ENCODE data around the gene TSN. TPM values are rescaled to one million over a fixed set of nuclear protein-coding genes. Genes with fewer than 3 reads are reported as not detected.

The TSN gene
- polyA plus RNA-seq, 1 of the 3 experiments (the other 2 are of a cell fraction) = 26.1 TPM

- ChIA-PET POLR2A (no interaction called here), CTCF (no interaction called here)
- H3K4me1 ChIP-seq (ENCODE audit: control insufficient read depth in 1 of 2, insufficient read depth in 2 of 2, low read depth in 1 of 2, low read length in 1 of 2) = peaks cover 0 to 3% of the 10 kb centered on the region in 2 experiments; a peak in 1 of 4 replicates
- H3K79me2 ChIP-seq (ENCODE audit: insufficient read depth) = no peaks in the 10 kb centered on the region
- H2AFZ ChIP-seq (ENCODE audit: low read depth) = no peak overlapping the region
- peaks cover 9% of the 10 kb centered on the region for H3F3A ChIP-seq (replicated peaks; ENCODE audit: insufficient read depth)
- H3K4me2 ChIP-seq = no peak overlapping the region
- no peaks in the 10 kb centered on the region for H3K9me3 ChIP-seq
- H3K9ac ChIP-seq = no peak overlapping the region
- H3K36me3 ChIP-seq (replicated peaks in 1 of 2; ENCODE audit: control insufficient read depth in 1 of 2, insufficient read depth in 2 of 2, low read length in 1 of 2) = no peaks in the 10 kb centered on the region
- 58% methylated on average over 7 of the region's 7 CpGs for WGBS (ENCODE audit: low lambda C conversion rate)
- H4K20me1 ChIP-seq (ENCODE audit: insufficient read depth) = no peaks in the 10 kb centered on the region
- H3K27me3 ChIP-seq (ENCODE audit: insufficient read depth) = no peaks in the 10 kb centered on the region
- TF ChIP-seq MAX (IDR thresholded peaks at IDR 0.05; ENCODE audit: low read depth) (no peak), MXI1 (IDR thresholded peaks at IDR 0.05; ENCODE audit: low read depth, low read length) (no peak), ELF1 (IDR thresholded peaks at IDR 0.05) (no peak), REST (IDR thresholded peaks at IDR 0.05; ENCODE audit: low read depth, low read length) (no peak), USF1 (IDR thresholded peaks at IDR 0.05; ENCODE audit: borderline replicate concordance, low read depth) (no peak), JUND (IDR thresholded peaks at IDR 0.05) (no peak), TCF12 (IDR thresholded peaks at IDR 0.05) (no peak), RAD21 (IDR thresholded peaks at IDR 0.05; ENCODE audit: low read length) (no peak), CHD2 (IDR thresholded peaks at IDR 0.05; ENCODE audit: low read length, partially characterized antibody) (no peak), TEAD4 (IDR thresholded peaks at IDR 0.05; ENCODE audit: borderline replicate concordance, insufficient read depth) (no peak), FOXJ3 (CRISPR knock-in tag; IDR thresholded peaks at IDR 0.05) (no peak), YY1 (IDR thresholded peaks at IDR 0.05; ENCODE audit: low read depth) (no peak), RFX5 (IDR thresholded peaks at IDR 0.05; ENCODE audit: low read length) (no peak)
- no peak overlapping the region for H3K4me3 ChIP-seq (ENCODE audit: low read depth in 2 of 2, low read length in 1 of 2)
- no peak for DNase-seq
- H3K27ac ChIP-seq (ENCODE audit: low read depth in 2 of 2, low read length in 1 of 2) = no peak overlapping the region
- no peaks in the 10 kb centered on the region for H3K9me2 ChIP-seq
Observed at GRCh38 chr2:121778741-121779487, 23.5 kb downstream of the TSN start.

GRCh38 chr2:121783180-121783579 lies 27.7 kb downstream of the TSN start:
- Histone ChIP-seq H3K36me3 (replicated peaks in 1 of 2; ENCODE audit: control insufficient read depth in 1 of 2, insufficient read depth in 2 of 2, low read length in 1 of 2) (no peaks in the 10 kb centered on the region), H3K4me3 (ENCODE audit: low read depth in 2 of 2, low read length in 1 of 2) (no peak overlapping the region), H3K9me3 (no peaks in the 10 kb centered on the region), H3K4me1 (ENCODE audit: control insufficient read depth in 1 of 2, insufficient read depth in 2 of 2, low read depth in 1 of 2, low read length in 1 of 2) (no peaks in the 10 kb centered on the region), H3K27me3 (ENCODE audit: insufficient read depth) (no peaks in the 10 kb centered on the region; the same call in 1 of the 2 replicates), H3K9ac (no peak overlapping the region), H3K4me2 (no peak overlapping the region), H3K79me2 (ENCODE audit: insufficient read depth) (no peaks in the 10 kb centered on the region), H3K27ac (ENCODE audit: low read depth in 2 of 2, low read length in 1 of 2) (no peak overlapping the region), H3F3A (replicated peaks; ENCODE audit: insufficient read depth) (no peaks in the 10 kb centered on the region), H3K9me2 (no peaks in the 10 kb centered on the region), H4K20me1 (ENCODE audit: insufficient read depth) (no peaks in the 10 kb centered on the region), H2AFZ (ENCODE audit: low read depth) (no peak overlapping the region)
- DNase-seq = no peak
- WGBS (ENCODE audit: low lambda C conversion rate) = 29% methylated on average over 2 of the region's 2 CpGs
- CTCF ChIA-PET = no interaction called here
- POLR2A ChIA-PET = no interaction called here
- TF ChIP-seq TEAD4 (IDR thresholded peaks at IDR 0.05; ENCODE audit: borderline replicate concordance, insufficient read depth) = no peak
- no peak for TF ChIP-seq ZBTB33 (IDR thresholded peaks at IDR 0.05; ENCODE audit: borderline replicate concordance, low read depth)
- no peak for TF ChIP-seq CTCF (IDR thresholded peaks at IDR 0.05)
- no peak for TF ChIP-seq CHD2 (IDR thresholded peaks at IDR 0.05; ENCODE audit: low read length, partially characterized antibody)
- TF ChIP-seq FOXM1 (IDR thresholded peaks at IDR 0.05; ENCODE audit: low read depth) = no peak
- TF ChIP-seq IRF3 (IDR thresholded peaks at IDR 0.05; ENCODE audit: low read depth, low read length) = no peak
- no peak for TF ChIP-seq FOSL2 (IDR thresholded peaks at IDR 0.05; ENCODE audit: borderline replicate concordance, low read depth)
- no peak for TF ChIP-seq MXI1 (IDR thresholded peaks at IDR 0.05; ENCODE audit: low read depth, low read length)

Measured in SK-N-SH (cell line).